GM18867 (cell line): ENCODE results near the gene FNDC11.

Source experiments
- ATAC-seq: cut with Tn5 transposase; IDR thresholded peaks from one replicate; pipeline ENCODE4 v1.9.1; 2021; ENCODE audit warnings: mild to moderate bottlenecking, moderate library complexity; ENCODE audit not compliant: unreplicated experiment

FNDC11 gene

GRCh38 chr20:63539441-63540370, 14.3 kb upstream of the FNDC11 start:
- ATAC-seq: no peak

GRCh38 chr20:63540417-63541186, 13.4 kb upstream of the FNDC11 start:
- no peak for ATAC-seq

- ATAC-seq: no peak
Observed at GRCh38 chr20:63541371-63541770, 12.6 kb upstream of the FNDC11 start.

GRCh38 chr20:63542031-63542559, 11.9 kb upstream of the FNDC11 start:
- no peak for ATAC-seq

- ATAC-seq: no peak
Observed at GRCh38 chr20:63542696-63543095, 11.3 kb upstream of the FNDC11 start.

GRCh38 chr20:63543131-63543530, 10.8 kb upstream of the FNDC11 start:
- ATAC-seq: no peak

- ATAC-seq: no peak
Observed at GRCh38 chr20:63543733-63544132, 10.2 kb upstream of the FNDC11 start.

GRCh38 chr20:63544241-63544957, 9.6 kb upstream of the FNDC11 start:
- ATAC-seq: no peak

- no peak for ATAC-seq
Observed at GRCh38 chr20:63544958-63545516, 8.9 kb upstream of the FNDC11 start.

GRCh38 chr20:63545814-63546213, 8.1 kb upstream of the FNDC11 start:
- ATAC-seq: no peak

- no peak for ATAC-seq
Observed at GRCh38 chr20:63546256-63546955, 7.6 kb upstream of the FNDC11 start.

GRCh38 chr20:63546956-63547724, 6.8 kb upstream of the FNDC11 start:
- ATAC-seq: no peak

- ATAC-seq: no peak
Observed at GRCh38 chr20:63547725-63548480, 6.1 kb upstream of the FNDC11 start, which contains the start of gene SRMS. Gene SRMS (minus strand): TSS chr20:63547749. CDS start chr20:63547463, 286 bp downstream.

GRCh38 chr20:63548542-63548941, 5.4 kb upstream of the FNDC11 start:
- no peak for ATAC-seq

GRCh38 chr20:63549019-63549418, 4.9 kb upstream of the FNDC11 start:
- ATAC-seq: no peak

GRCh38 chr20:63549679-63550282, 4.2 kb upstream of the FNDC11 start:
- no peak for ATAC-seq

GRCh38 chr20:63551068-63551467, 2.9 kb upstream of the FNDC11 start:
- no peak for ATAC-seq
